ENCODE results near the gene CDH9.

The CDH9 gene

GRCh38 chr5:27038476-27038875, at the start of gene CDH9:
CDH9 (minus strand) TSS chr5:27038586; CDS start chr5:26988333, 50,253 bp downstream.
- DNase-seq = no peak

GRCh38 chr5:27087747-27088146, 49.4 kb upstream of the CDH9 start:
- no peak for DNase-seq

- DNase-seq = no peak
Measured at GRCh38 chr5:27083449-27084415, 45.3 kb upstream of the CDH9 start.

- DNase-seq = no peak
Measured at GRCh38 chr5:27080147-27080546, 41.8 kb upstream of the CDH9 start.

- DNase-seq = no peak
Measured at GRCh38 chr5:27062451-27062850, 24.1 kb upstream of the CDH9 start.

- no peak for DNase-seq
Measured at GRCh38 chr5:27048510-27048909, 10.1 kb upstream of the CDH9 start.

- DNase-seq = no peak
Measured at GRCh38 chr5:27041372-27041771, 3.0 kb upstream of the CDH9 start.

GRCh38 chr5:27034565-27034964, 3.8 kb downstream of the CDH9 start:
- no peak for DNase-seq

GRCh38 chr5:27026801-27027200, 11.6 kb downstream of the CDH9 start:
- DNase-seq = no peak

- no peak for DNase-seq
Measured at GRCh38 chr5:27026063-27026462, 12.3 kb downstream of the CDH9 start.

GRCh38 chr5:27021471-27021870, 16.9 kb downstream of the CDH9 start:
- DNase-seq = no peak

GRCh38 chr5:27020973-27021372, 17.4 kb downstream of the CDH9 start:
- no peak for DNase-seq

- DNase-seq = no peak
Measured at GRCh38 chr5:27015758-27016157, 22.6 kb downstream of the CDH9 start.

- DNase-seq = no peak
Measured at GRCh38 chr5:27011274-27011673, 27.1 kb downstream of the CDH9 start.

GRCh38 chr5:27010646-27011045, 27.7 kb downstream of the CDH9 start:
- DNase-seq = no peak

- DNase-seq = no peak
Measured at GRCh38 chr5:27009540-27009915, 28.9 kb downstream of the CDH9 start.

GRCh38 chr5:27008604-27009539, 29.5 kb downstream of the CDH9 start:
- no peak for DNase-seq

GRCh38 chr5:27007121-27007520, 31.3 kb downstream of the CDH9 start:
- DNase-seq = no peak

GRCh38 chr5:26986985-26987384, 51.4 kb downstream of the CDH9 start:
- DNase-seq = no peak

GRCh38 chr5:26981750-26982149, 56.6 kb downstream of the CDH9 start:
- no peak for DNase-seq

- DNase-seq = no peak
Measured at GRCh38 chr5:26959290-26959689, 79.1 kb downstream of the CDH9 start.

GRCh38 chr5:26955161-26955560, 83.2 kb downstream of the CDH9 start:
- no peak for DNase-seq

- DNase-seq = no peak
Measured at GRCh38 chr5:26948921-26949320, 89.5 kb downstream of the CDH9 start.

GRCh38 chr5:26945901-26946300, 92.5 kb downstream of the CDH9 start:
- no peak for DNase-seq

All from activated CD4-positive, alpha-beta T cell treated with anti-CD3 and anti-CD28 coated beads, Interleukin-2, amount 50 U/mL, for 48 hours (primary cell).